22Rv1 (cell line): ENCODE data around the gene GDA.

ENCODE experiments used
- ZFX ChIP-seq: fragments of 450-650 bp; IDR thresholded peaks from 2 replicates; pipeline ENCODE4 v1.6.1; 2017; ENCODE audit warnings: antibody characterized with exemption, borderline replicate concordance
- TF ChIP-seq, protein P1 (sequence below): fragments of 450-650 bp; IDR thresholded peaks from 2 replicates; pipeline ENCODE4 v1.5.1; 2017; ENCODE audit warnings: mild to moderate bottlenecking

DNA sequence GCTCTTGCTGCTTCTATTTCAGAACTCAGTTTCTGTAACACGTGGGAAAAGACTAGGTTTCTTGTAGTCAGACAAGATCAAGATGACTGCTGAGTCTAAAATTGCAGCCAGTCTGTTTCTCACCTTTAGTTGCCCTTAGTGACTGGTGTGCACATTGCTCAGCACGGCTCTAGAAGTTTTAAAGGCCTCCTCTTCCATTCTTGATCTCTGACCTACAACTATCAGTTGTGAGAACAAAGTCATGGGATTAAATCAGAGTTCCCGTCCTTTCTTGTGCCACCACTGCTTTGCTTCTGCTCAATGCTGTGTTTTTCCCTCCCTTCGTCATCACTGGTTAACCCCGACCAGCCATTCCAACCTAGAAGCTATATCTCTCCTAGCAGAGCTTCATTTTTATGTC is 52.8 kb downstream of the GDA start:
- TF ChIP-seq, protein P1, sequence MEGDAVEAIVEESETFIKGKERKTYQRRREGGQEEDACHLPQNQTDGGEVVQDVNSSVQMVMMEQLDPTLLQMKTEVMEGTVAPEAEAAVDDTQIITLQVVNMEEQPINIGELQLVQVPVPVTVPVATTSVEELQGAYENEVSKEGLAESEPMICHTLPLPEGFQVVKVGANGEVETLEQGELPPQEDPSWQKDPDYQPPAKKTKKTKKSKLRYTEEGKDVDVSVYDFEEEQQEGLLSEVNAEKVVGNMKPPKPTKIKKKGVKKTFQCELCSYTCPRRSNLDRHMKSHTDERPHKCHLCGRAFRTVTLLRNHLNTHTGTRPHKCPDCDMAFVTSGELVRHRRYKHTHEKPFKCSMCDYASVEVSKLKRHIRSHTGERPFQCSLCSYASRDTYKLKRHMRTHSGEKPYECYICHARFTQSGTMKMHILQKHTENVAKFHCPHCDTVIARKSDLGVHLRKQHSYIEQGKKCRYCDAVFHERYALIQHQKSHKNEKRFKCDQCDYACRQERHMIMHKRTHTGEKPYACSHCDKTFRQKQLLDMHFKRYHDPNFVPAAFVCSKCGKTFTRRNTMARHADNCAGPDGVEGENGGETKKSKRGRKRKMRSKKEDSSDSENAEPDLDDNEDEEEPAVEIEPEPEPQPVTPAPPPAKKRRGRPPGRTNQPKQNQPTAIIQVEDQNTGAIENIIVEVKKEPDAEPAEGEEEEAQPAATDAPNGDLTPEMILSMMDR, result no peak
- no peak for TF ChIP-seq ZFX
